ENCODE measurements around the gene RUBCN. TPM values are rescaled to one million over a fixed set of nuclear protein-coding genes. Genes with fewer than 3 reads are reported as not detected.
"Not testable (repeated sequence)": the region's sequence is repeated elsewhere in the genome, so short reads cannot be mapped to it uniquely, and the experiment has no call there.

Gene RUBCN
- total RNA-seq, 4 donors from 2014 or later: 29.1 to 50.2 (median 40.7) TPM

DNA sequence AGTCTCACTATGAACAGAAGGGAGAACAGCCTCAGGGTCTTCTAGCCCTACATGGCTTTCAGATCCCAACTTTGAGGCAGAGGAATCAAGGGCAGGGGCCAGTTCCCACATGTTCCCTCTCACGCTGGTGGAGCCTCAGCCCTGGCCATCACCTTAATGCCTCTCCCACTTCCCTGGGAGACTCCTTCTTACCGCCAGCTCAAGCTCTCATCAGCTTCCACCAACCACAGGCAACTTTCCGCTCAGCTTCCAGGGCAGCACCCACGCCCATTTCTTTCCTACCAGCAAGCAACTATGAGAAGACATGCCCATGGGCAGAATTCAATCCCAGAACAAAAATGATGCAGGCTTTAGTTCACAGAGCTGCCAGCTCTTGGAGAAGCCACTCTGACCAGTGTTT is 63.5 kb downstream of the RUBCN start:
- peak in 1 of 2 donors; percentile 59 for DNase-seq (ENCODE audit: low spot score in 2 of 2)
- TF ChIP-seq, protein P1, sequence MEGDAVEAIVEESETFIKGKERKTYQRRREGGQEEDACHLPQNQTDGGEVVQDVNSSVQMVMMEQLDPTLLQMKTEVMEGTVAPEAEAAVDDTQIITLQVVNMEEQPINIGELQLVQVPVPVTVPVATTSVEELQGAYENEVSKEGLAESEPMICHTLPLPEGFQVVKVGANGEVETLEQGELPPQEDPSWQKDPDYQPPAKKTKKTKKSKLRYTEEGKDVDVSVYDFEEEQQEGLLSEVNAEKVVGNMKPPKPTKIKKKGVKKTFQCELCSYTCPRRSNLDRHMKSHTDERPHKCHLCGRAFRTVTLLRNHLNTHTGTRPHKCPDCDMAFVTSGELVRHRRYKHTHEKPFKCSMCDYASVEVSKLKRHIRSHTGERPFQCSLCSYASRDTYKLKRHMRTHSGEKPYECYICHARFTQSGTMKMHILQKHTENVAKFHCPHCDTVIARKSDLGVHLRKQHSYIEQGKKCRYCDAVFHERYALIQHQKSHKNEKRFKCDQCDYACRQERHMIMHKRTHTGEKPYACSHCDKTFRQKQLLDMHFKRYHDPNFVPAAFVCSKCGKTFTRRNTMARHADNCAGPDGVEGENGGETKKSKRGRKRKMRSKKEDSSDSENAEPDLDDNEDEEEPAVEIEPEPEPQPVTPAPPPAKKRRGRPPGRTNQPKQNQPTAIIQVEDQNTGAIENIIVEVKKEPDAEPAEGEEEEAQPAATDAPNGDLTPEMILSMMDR (IDR thresholded peaks at IDR 0.05): no peak
- no peak for TF ChIP-seq POLR2A (IDR thresholded peaks at IDR 0.05)
- WGBS, 2 donors: 85 to 91% methylated on average over 4 of the region's 4 CpGs
- intact Hi-C loops (cut with DNase I; ENCODE audit: low total_unique reads): no loop called here
- H3K4me3 ChIP-seq (ENCODE audit: low read depth, poor library complexity, severe bottlenecking): no peak overlapping the region

DNA sequence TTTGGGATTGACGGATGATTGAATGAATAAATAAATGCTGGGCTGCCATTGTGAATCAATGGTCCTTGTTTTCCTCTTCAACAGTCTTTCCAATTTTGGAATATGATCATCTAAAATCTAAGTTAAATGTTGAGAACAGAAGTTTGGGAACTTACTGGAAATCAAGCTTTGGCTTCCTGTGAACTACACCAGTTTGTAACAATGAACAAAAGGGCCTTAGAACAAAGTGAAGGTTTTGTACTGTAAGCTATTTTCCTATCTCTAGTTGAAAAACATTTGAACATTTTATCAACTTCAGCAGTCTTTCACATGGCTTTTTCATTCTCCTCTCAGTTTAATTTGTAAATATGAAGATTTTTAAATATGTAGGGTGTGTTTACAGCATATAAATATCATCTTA is 66.3 kb downstream of the RUBCN start:
- DNase-seq (ENCODE audit: low spot score in 2 of 2): no peak
- no peak for TF ChIP-seq POLR2A (IDR thresholded peaks at IDR 0.05)
- TF ChIP-seq, protein P1 (IDR thresholded peaks at IDR 0.05): no peak
- intact Hi-C loops (cut with DNase I; ENCODE audit: low total_unique reads): no loop called here
- 94 to 100% methylated on average over 1 of the region's 1 CpG for WGBS, 2 donors
- no peak overlapping the region for H3K4me3 ChIP-seq (ENCODE audit: low read depth, poor library complexity, severe bottlenecking)

- H3K4me3 ChIP-seq (ENCODE audit: low read depth, poor library complexity, severe bottlenecking): no peak overlapping the region
- TF ChIP-seq, protein P1 (IDR thresholded peaks at IDR 0.05): no peak
- TF ChIP-seq POLR2A (IDR thresholded peaks at IDR 0.05): no peak
- DNase-seq (ENCODE audit: low spot score in 2 of 2): no peak
- 93 to 96% methylated on average over 5 of the region's 5 CpGs for WGBS, 2 donors
- intact Hi-C loops (cut with DNase I; ENCODE audit: low total_unique reads): no loop called here
Measured at GRCh38 chr3:197667968-197668367, 68.7 kb downstream of the RUBCN start.

GRCh38 chr3:197667293-197667692 is 69.4 kb downstream of the RUBCN start:
- DNase-seq (ENCODE audit: low spot score in 2 of 2); intact Hi-C loops (cut with DNase I; ENCODE audit: low total_unique reads); H3K4me3 ChIP-seq (ENCODE audit: low read depth, poor library complexity, severe bottlenecking): not testable (repeated sequence)
- WGBS, 2 donors: 93 to 100% methylated on average over 1 of the region's 3 CpGs

- WGBS, 2 donors: 60 to 72% methylated on average over 10 to 15 of the region's 26 CpGs
- DNase-seq (ENCODE audit: low spot score in 2 of 2); H3K4me3 ChIP-seq (ENCODE audit: low read depth, poor library complexity, severe bottlenecking); intact Hi-C loops (cut with DNase I; ENCODE audit: low total_unique reads): not testable (repeated sequence)
Measured at GRCh38 chr3:197666221-197666842, 70.4 kb downstream of the RUBCN start.

- H3K4me3 ChIP-seq (ENCODE audit: low read depth, poor library complexity, severe bottlenecking); DNase-seq (ENCODE audit: low spot score in 2 of 2); intact Hi-C loops (cut with DNase I; ENCODE audit: low total_unique reads): not testable (repeated sequence)
- WGBS, 2 donors: no CpG with 5 or more reads among the region's 15 CpGs
Measured at GRCh38 chr3:197665549-197665948, 71.2 kb downstream of the RUBCN start.

DNA sequence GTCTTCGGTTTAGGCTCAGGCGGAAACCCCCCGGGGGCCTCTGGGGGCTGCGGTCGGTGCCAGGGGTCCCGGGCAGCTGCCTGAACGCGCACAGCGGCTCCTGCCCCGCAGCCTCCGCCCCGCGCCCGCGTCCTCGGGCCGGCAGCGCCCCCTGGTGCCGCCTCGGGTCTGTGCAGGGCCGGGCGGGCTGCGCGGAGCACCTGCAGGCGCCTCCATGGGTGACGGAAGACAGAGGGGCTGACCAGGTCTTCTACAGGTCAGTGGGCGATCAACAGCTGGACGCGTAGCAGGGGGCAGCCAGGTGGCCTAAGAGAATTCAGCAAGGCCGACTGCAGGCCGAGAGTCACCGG is 71.6 kb downstream of the RUBCN start:
- intact Hi-C loops (cut with DNase I; ENCODE audit: low total_unique reads); DNase-seq (ENCODE audit: low spot score in 2 of 2); H3K4me3 ChIP-seq (ENCODE audit: low read depth, poor library complexity, severe bottlenecking): not testable (repeated sequence)
- WGBS, 2 donors: 0% methylated on average over 1 to 3 of the region's 32 CpGs

DNA sequence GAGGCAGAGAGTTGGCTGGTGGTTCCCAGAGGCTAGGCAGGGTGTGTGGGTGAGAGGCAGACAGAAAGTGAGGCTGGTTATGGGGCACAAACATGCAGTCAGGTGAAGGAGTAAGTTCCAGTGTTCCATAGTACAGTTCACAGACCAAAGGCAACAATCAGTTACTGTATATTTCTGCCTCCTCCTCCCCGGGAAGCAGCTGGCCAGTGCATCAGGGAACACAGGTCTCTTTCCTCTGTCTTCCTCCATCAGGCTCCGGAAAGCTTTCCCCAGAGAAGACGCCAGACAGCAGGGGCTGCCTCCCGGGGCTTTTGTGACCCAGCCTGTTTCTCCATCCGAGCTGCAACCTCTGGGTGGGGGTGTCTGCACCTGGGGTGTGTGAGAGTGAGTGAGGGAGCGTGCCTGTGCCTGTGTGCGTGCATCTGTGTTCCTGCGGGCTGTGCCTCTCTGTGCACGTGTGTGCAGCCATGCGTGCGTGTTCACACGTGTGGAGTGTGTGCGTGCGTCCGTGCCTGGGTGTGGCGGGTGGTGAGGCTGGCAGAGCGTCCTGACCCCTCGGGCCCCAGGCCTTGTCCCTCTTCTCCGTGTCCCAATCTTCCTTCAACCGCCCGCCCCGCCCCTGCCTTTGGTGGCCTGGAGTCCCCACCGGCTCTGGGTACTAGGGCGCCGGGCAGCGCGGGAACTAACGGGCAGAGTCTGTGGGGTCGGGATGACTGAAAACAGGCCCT is 72.1 kb downstream of the RUBCN start:
- WGBS, 2 donors: 0% methylated on average over 18 to 24 of the region's 29 CpGs
- intact Hi-C loops (cut with DNase I; ENCODE audit: low total_unique reads); DNase-seq (ENCODE audit: low spot score in 2 of 2): not testable (repeated sequence)
- H3K4me3 ChIP-seq (ENCODE audit: low read depth, poor library complexity, severe bottlenecking): peak overlapping the region; percentile 6

DNA sequence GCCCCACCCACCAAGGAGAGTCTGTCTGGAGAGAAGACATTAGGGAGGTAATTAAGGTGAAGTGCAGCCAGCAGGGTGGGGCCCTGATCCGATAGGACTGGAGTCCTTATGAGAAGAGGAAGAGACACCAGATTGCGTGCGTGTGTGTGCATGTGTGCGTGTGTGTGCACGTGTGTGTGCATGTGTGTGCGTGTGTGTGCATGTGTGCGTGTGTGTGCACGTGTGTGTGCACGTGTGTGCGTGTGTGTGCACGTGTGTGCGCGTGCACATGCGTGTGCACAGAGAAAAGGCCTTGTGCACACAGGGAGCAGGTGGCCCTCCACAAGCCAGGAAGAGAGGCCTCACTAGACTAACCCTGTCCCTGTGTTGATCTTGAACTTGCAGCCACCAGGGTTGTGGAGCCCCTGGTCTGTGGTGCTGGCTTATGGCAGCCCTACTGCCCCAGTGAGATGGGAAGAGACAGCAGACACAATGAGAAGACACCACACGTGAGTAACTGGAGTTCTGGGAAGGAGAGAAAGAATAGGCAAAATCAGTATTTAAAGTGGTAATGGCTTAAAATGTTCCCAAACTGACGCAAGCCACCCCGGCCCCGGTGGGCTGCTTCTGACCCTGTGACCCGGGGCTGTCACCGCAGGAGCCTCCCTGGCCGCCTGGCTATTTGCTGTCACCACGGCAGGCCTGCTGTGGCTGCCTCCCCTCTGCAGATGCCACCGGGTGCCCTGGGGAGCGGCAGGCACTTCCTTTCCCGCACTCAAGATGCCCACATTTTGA is 73.2 kb downstream of the RUBCN start:
- DNase-seq (ENCODE audit: low spot score in 2 of 2): peak in 1 of 2 donors; percentile 21

DNA sequence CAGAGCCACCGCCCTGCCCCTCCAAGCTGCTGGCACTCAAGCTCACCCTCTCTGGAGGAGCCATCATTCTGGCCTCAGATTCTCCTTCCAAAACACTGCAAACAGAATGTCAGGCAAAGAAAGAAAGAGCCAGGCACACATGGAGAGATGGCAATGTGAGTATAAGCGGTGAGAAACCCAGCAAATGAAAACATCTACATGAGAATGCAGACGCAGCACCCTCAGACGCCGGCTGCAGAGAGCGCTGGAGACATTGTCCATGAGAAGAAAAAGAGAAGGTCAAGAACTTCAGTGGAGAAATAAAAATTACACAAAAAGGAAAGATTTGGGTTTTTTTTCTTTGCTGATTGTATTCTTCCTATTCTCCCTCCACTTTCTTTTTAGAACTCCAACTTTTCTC is 74.4 kb downstream of the RUBCN start:
- intact Hi-C loops (cut with DNase I; ENCODE audit: low total_unique reads); H3K4me3 ChIP-seq (ENCODE audit: low read depth, poor library complexity, severe bottlenecking): not testable (repeated sequence)
- WGBS, 2 donors: 77 to 81% methylated on average over 6 of the region's 6 CpGs
- DNase-seq (ENCODE audit: low spot score in 2 of 2): peak in 1 of 2 donors; percentile 68

More for the DNA sequence above, 73.2 kb downstream of the RUBCN start:
- intact Hi-C loops (cut with DNase I; ENCODE audit: low total_unique reads); H3K4me3 ChIP-seq (ENCODE audit: low read depth, poor library complexity, severe bottlenecking): not testable (repeated sequence)
- WGBS, 2 donors: 90 to 94% methylated on average over 18 to 22 of the region's 25 CpGs

GRCh38 chr3:197661874-197662273 is 74.8 kb downstream of the RUBCN start:
- intact Hi-C loops (cut with DNase I; ENCODE audit: low total_unique reads): not testable (repeated sequence)
- DNase-seq (ENCODE audit: low spot score in 2 of 2): peak in 1 of 2 donors; percentile 73
- WGBS, 2 donors: 82 to 90% methylated on average over 11 to 15 of the region's 15 CpGs

More at GRCh38 chr3:197661874-197662273, 74.8 kb downstream of the RUBCN start:
- not testable (repeated sequence) for H3K4me3 ChIP-seq (ENCODE audit: low read depth, poor library complexity, severe bottlenecking)
